GM12874 (cell line): ENCODE results near the gene AKAP13.

Experiments used
- CTCF ChIP-seq: IDR thresholded peaks from 2 replicates; pipeline ENCODE4 v1.5.1; 2011; ENCODE audit warnings: low read depth, mild to moderate bottlenecking, control low read depth, low read length, moderate library complexity; ENCODE audit not compliant: insufficient read depth

The AKAP13 gene

DNA sequence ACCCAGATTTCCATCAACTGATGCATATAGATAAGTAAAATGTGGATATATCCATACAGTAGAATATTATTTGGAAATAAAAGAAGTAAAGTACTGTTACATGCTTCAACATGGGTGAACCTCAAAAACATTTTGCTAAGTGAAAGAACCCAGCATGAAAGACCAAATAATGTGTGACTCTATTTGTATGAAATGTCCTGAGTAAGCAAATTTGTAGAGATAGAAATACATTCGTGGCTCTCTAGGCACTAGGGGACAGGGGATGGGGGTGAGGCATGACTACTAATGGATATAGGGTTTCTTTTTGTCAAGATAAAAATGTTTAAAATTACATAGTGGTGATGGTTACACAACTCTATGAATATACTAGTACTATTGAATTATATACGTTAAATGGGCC lies 250.6 kb downstream of the AKAP13 start:
- TF ChIP-seq CTCF, result no peak

- TF ChIP-seq CTCF, result no peak
These were observed 251.6 kb downstream of the AKAP13 start for GRCh38 chr15:85632014-85632413.

GRCh38 chr15:85633859-85634258 lies 253.5 kb downstream of the AKAP13 start:
- TF ChIP-seq CTCF, result no peak

GRCh38 chr15:85636351-85636750 lies 255.9 kb downstream of the AKAP13 start:
- TF ChIP-seq CTCF, result no peak

- no peak for TF ChIP-seq CTCF
These were observed 259.5 kb downstream of the AKAP13 start for GRCh38 chr15:85639752-85640381.

DNA sequence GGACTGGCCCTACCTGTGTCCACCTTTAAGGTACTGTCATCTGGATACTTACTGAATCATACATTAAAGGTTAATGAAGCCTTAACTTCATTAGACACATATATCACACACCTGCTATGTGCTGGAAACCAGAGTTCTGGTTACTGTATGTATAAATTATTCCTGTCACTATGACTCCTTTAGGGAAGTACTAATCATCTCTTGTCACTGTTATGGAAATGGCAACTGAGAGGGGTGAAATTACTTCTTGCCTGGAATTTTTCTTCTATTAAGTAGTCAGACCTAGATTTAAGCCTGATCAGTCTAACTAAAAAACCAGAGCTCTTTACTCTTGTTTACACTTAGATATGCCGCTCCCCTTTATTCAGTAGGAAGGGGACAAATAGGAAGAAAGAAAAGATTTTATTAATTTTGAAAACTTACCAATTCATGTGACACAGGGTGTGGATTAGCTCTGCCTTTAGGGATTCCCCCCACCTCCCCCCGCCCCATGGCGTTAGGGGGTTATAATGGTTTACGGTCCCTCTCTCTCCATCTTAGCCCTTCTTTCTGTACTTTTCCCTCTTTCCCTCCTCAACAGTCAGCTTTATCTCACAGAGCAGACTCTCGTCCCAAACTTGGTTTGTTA lies 261.8 kb downstream of the AKAP13 start:
- no peak for TF ChIP-seq CTCF

GRCh38 chr15:85642693-85643066 lies 262.3 kb downstream of the AKAP13 start:
- TF ChIP-seq CTCF, result no peak
